COLO668 (cell line): Measurements from ENCODE around the gene OR4M2.
"Not testable (repeated sequence)": the region's sequence is repeated elsewhere in the genome, so short reads cannot be mapped to it uniquely, and the experiment has no call there.

ENCODE experiments used
- DNase-seq: peaks from one replicate; lab custom pipeline; 2025; ENCODE audit not compliant: unreplicated experiment; lab: John Stamatoyannopoulos, UW

OR4M2 gene, protein sequence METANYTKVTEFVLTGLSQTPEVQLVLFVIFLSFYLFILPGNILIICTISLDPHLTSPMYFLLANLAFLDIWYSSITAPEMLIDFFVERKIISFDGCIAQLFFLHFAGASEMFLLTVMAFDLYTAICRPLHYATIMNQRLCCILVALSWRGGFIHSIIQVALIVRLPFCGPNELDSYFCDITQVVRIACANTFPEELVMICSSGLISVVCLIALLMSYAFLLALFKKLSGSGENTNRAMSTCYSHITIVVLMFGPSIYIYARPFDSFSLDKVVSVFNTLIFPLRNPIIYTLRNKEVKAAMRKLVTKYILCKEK

DNA sequence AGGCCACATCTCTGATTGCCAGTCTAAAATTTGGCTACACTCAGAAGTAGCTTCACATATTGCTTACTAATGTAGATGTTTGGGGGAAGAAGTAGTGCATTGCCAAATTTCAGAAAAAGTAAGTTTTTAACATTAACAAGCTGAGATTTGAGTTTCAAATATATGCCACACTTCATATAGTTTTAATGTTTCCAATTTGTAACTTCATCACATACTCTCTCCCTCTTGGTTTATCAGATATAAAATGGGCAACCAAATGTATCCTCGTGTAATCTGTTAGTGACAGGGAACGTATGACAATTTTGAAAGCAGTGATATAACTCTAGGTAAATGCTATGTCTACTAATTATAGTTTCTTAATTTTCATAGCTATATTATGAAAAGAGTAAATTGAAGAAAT, at the start of gene OR4M2:
Gene OR4M2 (plus strand): TSS at position 301 of the 400 bp plus-strand sequence. CDS start 98 bp downstream, at position 399.
- DNase-seq: not testable (repeated sequence)

DNA sequence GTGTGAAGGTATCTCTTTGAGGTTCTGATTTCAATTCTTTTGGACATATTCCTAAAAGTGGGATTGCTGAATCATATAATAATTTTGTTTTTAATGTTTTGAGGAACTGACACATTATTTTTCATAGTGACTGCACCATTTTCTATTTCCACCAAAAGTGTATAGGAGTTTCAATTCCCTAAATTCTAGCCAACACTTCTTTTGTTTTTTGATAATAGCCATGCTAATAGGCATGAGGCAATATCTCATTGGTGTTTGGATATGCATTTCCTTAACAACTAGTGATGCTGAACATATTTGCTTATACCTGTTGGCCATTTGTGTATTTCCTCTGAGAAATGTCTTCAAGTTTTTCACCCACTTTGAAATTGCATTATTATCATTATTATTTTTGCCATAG, 11.1 kb upstream of the OR4M2 start:
- not testable (repeated sequence) for DNase-seq

DNA sequence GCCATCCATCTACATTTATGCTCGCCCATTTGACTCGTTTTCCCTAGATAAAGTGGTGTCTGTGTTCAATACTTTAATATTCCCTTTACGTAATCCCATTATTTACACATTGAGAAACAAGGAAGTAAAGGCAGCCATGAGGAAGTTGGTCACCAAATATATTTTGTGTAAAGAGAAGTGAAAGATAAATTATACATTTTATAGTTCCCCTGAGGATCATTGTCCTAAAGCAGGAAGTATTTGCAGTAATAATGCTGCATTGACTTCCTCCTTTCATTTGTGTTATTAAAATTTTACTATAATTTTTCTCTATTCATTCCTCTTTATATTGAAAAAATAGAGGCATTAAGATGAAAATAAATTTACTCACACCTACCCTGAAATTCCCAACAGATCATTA, 1.1 kb downstream of the OR4M2 start:
- not testable (repeated sequence) for DNase-seq

DNA sequence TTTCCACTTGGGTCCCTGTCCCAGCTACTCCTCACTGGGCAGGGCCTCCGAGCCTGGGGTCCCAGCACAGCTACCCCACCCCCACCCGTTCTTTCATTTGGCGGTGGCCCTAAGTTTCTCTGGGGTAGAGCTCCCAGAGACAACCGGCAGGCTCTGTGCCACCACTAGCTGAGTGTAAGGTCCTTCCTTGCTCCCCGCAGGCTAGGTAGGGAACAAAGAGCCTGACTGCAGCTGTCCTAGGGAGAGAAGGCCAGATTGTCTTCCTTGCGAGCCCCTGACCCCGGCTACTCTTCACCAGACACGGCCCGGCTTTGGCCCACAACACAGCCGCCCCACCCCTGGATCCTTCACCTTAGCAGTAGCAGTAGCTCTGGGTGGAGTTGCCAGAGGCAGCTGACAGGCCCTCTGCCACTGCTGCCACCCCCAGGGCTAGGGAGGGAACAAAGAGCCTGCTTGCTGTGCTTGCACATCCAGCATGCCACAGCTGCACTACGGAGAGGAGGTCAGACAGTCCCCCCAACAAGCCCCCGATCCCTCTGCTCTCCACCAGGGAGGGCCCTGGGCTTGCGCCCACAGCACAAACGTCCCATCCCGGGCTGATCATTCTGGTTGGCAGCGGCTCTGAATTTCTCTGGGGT, 18.4 kb downstream of the OR4M2 start:
- not testable (repeated sequence) for DNase-seq

DNA sequence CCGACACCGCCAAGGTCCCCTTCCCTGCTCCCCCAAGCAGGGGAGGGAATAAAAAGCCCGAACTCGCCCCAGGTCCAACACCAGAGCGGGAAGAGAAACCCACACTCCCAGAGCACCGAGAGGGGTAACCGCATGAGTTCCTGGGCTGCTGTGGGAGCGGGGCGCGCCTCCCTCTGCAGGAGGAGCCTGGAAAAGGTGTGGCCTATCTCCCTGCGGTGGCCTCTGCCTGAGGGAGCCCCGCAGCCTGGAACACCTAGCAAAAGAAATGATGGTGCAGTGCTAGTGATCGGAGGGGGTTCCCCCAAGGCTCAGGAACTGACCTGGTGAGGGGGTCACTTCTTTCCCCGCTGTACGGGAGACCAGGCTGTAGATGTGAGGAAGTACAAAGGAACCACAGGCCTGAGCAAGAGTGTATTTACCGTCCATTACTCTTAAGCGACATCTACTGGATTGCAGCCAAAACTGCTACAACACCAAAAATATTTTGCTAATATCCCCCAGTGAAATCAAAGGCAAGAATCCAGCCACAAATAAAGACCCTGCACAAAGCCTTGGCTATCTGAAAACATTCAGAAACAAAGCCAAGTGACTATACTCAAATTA, 19.1 kb downstream of the OR4M2 start:
- DNase-seq: not testable (repeated sequence)

DNA sequence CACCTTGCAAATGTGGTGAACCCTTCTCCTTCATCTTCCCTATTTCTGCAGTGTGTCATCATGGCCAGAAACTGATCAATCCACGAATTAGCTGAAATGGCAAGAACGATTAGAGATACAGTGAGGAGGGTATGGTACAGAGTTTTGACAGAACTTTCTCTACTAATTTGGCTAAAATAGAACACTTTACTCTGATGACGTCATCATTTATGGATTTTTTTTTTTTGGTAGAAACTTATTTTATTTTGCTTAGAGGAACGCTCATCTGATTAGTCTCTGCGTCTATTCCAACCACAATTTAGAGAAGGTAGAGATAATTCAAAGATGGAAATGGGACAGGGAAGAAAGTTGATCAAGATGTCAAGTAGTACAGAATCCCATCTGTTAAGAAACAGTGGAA, 41.7 kb downstream of the OR4M2 start:
- DNase-seq: not testable (repeated sequence)
